Testis (tissue), 2 donors: ENCODE measurements around the gene GALNT18.

Experiments
- CTCF ChIP-seq, 3 experiments: fragments of 450-650 bp in 2 of 3; fragments of 200-600 bp in 1 of 3; sonication (generic) in 1 of 3; IDR thresholded peaks; one replicate each; pipeline ENCODE4 v1.5.1; 2016 to 2019; ENCODE audit warnings: antibody characterized with exemption in 3 of 3, mild to moderate bottlenecking in 2 of 3, moderate library complexity in 1 of 3
- POLR2A ChIP-seq: fragments of 450-650 bp; IDR thresholded peaks from one replicate; pipeline ENCODE4 v1.6.1; 2017; ENCODE audit warnings: antibody characterized with exemption, mild to moderate bottlenecking, moderate library complexity

DNA sequence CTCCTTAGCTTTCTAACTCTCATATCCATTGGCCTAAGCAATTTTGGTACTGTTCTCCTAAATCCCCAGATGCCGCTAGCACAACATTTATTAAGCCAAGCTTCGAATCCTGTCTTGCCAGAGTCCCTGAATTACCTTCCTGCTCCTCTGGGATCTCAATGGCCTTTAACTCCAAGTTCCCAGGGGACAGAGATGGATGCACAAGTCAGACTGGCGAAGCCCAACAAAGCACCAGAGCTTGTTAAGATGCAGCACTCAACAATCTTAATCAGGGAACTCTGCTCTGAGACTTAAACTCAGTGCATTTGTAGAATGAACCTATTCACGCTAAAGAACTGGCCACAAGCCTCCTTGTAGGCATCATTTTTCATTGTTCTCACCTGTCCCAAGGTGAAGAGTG, 9.4 kb downstream of the GALNT18 start:
- TF ChIP-seq CTCF (IDR thresholded peaks at IDR 0.05) = no peak
- no peak for TF ChIP-seq POLR2A
